ENCODE results near the gene RPL18.
"Not testable (repeated sequence)": the region's sequence is repeated elsewhere in the genome, so short reads cannot be mapped to it uniquely, and the experiment has no call there.

Gene RPL18

GRCh38 chr19:48633148-48634035 lies 14.4 kb upstream of the RPL18 start:
- in situ Hi-C loops (cut with HindIII; ENCODE audit: low pct_ligation_motif_present, low pct_unique_long_range_greater_than_20kb, low sequenced_read_pairs) = no loop called here
- no peak for DNase-seq

DNA sequence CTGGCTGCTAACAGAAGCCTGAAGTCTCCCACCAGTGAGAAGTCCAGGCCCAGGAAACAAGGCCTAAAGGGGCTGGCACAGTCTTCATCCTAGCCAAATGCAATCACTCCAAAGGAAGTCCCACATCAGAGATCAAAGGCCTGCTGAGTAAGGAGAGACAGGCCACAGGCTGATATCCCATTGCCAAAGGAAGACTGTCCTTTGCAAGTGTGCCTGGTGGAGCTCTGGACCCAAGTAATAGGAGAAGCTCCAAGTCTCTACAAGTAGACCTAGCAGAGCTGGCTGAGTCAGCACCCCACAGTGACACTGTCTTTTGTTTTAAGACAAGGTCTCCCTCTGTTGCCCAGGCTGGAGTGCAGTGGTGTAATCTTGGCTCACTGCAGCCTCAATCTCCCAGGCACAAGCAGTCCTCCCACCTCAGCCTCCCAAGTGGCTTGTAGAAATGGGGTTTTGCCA lies 13.7 kb upstream of the RPL18 start:
- no peak for DNase-seq
- in situ Hi-C loops (cut with HindIII; ENCODE audit: low pct_ligation_motif_present, low pct_unique_long_range_greater_than_20kb, low sequenced_read_pairs) = no loop called here

GRCh38 chr19:48632286-48632685 lies 13.3 kb upstream of the RPL18 start:
- DNase-seq; in situ Hi-C loops (cut with HindIII; ENCODE audit: low pct_ligation_motif_present, low pct_unique_long_range_greater_than_20kb, low sequenced_read_pairs): not testable (repeated sequence)

GRCh38 chr19:48631225-48631624 lies 12.2 kb upstream of the RPL18 start:
- in situ Hi-C loops (cut with HindIII; ENCODE audit: low pct_ligation_motif_present, low pct_unique_long_range_greater_than_20kb, low sequenced_read_pairs) = no loop called here
- DNase-seq = no peak

- in situ Hi-C loops (cut with HindIII; ENCODE audit: low pct_ligation_motif_present, low pct_unique_long_range_greater_than_20kb, low sequenced_read_pairs) = no loop called here
These were observed 11.5 kb upstream of the RPL18 start for GRCh38 chr19:48630296-48631063.

DNA sequence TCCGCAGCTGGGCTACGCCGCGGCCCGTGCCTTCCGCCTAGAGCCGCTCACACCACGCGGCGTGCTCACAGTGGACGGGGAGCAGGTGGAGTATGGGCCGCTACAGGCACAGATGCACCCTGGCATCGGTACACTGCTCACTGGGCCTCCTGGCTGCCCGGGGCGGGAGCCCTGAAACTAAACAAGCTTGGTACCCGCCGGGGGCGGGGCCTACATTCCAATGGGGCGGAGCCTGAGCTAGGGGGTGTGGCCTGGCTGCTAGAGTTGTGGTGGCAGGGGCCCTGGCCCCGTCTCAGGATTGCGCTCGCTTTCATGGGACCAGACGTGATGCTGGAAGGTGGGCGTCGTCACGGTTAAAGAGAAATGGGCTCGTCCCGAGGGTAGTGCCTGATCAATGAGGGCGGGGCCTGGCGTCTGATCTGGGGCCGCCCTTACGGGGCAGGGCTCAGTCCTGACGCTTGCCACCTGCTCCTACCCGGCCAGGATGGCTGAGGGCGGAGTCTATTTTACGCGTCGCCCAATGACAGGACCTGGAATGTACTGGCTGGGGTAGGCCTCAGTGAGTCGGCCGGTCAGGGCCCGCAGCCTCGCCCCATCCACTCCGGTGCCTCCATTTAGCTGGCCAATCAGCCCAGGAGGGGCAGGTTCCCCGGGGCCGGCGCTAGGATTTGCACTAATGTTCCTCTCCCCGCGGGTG lies 10.8 kb upstream of the RPL18 start:
- in situ Hi-C loops (cut with HindIII; ENCODE audit: low pct_ligation_motif_present, low pct_unique_long_range_greater_than_20kb, low sequenced_read_pairs) = no loop called here

More at GRCh38 chr19:48630296-48631063, 11.5 kb upstream of the RPL18 start:
- DNase-seq = no peak

DNA sequence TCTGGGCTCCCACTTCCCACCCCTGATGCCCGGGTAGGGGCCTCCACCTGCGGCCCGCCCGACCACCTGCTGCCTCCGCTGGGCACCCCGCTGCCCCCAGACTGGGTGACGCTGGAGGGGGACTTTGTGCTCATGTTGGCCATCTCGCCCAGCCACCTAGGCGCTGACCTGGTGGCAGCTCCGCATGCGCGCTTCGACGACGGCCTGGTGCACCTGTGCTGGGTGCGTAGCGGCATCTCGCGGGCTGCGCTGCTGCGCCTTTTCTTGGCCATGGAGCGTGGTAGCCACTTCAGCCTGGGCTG lies 10.3 kb upstream of the RPL18 start:
- in situ Hi-C loops (cut with HindIII; ENCODE audit: low pct_ligation_motif_present, low pct_unique_long_range_greater_than_20kb, low sequenced_read_pairs) = no loop called here
- DNase-seq = no peak

More for the DNA sequence above, 10.8 kb upstream of the RPL18 start:
- no peak for DNase-seq

- in situ Hi-C loops (cut with HindIII; ENCODE audit: low pct_ligation_motif_present, low pct_unique_long_range_greater_than_20kb, low sequenced_read_pairs) = no loop called here
- DNase-seq = no peak
These were observed 9.7 kb upstream of the RPL18 start for GRCh38 chr19:48628486-48629296.

DNA sequence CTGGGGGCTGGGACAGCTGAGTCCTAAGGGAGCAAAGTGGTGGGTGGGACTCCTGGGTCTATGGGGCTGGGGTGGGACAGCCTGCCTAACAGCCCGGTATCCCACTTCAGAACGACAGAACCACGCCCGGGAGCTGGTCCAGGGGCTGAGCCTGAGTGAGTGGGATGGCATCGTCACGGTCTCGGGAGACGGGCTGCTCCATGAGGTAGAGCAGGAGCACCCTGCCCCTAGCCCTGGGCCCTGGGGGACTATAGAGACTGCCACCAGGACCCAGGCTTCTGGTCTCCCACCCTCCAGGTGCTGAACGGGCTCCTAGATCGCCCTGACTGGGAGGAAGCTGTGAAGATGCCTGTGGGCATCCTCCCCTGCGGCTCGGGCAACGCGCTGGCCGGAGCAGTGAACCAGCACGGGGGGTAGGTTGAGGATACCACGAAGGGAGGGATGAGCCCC lies 8.9 kb upstream of the RPL18 start:
- DNase-seq = no peak
- in situ Hi-C loops (cut with HindIII; ENCODE audit: low pct_ligation_motif_present, low pct_unique_long_range_greater_than_20kb, low sequenced_read_pairs) = no loop called here

GRCh38 chr19:48627201-48627864 lies 8.4 kb upstream of the RPL18 start:
- in situ Hi-C loops (cut with HindIII; ENCODE audit: low pct_ligation_motif_present, low pct_unique_long_range_greater_than_20kb, low sequenced_read_pairs) = no loop called here
- DNase-seq = peak; percentile 28

GRCh38 chr19:48625891-48626327 lies 6.9 kb upstream of the RPL18 start:
- in situ Hi-C loops (cut with HindIII; ENCODE audit: low pct_ligation_motif_present, low pct_unique_long_range_greater_than_20kb, low sequenced_read_pairs) = no loop called here
- no peak for DNase-seq

DNA sequence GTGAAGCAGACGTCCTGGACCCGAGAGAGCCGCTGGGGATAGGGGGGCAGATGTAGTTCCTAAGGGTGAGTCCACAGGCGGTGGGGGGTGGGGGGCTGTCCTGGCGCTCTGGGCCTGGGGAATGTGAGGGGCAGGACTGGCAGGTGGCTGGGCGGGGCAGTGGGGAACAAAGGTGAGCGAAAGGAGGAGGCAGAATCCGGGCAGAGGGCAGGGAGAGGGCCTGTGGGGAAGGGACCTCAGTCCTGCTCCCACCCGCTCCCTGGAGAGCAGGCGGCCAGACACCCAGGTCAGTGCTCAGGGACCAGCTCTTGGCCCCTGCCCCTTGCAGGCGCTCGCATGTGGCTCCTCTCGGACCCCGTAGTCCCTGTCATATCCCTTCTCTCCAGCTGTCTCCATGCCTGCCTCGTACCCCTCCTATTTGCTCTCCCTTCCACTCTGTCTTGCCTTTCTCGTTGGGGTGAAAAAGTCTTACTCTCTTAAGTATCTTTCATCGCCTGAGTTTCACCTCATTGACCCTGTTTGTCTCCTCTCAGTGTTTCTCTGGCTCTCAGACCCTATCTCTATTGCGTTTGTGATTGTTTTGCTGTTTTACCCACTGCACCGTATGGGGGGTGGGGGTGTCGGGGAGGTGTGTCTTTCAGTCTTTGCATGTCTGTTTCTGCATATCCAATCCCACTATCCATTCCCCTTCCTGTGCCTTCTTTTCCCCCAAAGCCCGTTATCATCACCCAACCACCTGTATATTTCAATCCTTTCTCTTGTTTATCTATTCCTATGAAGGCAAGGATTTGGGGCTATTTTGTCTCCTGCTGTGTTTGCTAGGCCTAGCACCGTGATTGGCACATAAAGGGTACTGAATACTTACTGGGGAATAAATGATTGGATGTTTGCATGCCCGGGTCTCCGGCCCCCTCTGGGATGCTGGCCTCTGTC lies 6.1 kb upstream of the RPL18 start:
- in situ Hi-C loops (cut with HindIII; ENCODE audit: low pct_ligation_motif_present, low pct_unique_long_range_greater_than_20kb, low sequenced_read_pairs) = no loop called here
- DNase-seq = no peak

DNA sequence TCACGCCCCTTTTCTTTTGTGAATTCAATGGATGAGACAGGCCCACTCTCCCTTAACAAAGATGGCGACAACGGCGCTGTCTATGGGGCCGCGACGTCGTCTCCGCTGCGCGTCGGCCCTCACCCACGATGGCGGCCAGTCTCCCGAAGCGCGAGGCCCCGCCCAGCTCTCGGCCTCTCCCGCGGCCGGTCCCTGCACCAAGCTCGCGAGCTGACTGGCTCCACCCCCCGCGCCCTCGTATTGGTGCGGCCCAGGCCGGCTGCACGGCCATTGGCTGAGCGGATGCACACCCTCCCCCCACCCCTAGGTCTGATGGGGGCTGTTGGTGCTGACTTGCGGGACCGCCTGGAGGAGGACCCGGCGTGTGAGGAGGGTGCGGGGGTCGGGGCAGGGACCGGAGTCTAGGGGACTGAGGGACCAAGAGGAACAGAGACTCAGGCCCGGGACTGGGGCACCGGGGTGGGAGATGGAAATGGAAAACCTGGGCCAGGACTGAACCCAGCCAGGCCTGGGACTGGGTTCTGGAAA lies 5.2 kb upstream of the RPL18 start:
- in situ Hi-C loops (cut with HindIII; ENCODE audit: low pct_ligation_motif_present, low pct_unique_long_range_greater_than_20kb, low sequenced_read_pairs) = no loop called here
- DNase-seq = peak; percentile 94

DNA sequence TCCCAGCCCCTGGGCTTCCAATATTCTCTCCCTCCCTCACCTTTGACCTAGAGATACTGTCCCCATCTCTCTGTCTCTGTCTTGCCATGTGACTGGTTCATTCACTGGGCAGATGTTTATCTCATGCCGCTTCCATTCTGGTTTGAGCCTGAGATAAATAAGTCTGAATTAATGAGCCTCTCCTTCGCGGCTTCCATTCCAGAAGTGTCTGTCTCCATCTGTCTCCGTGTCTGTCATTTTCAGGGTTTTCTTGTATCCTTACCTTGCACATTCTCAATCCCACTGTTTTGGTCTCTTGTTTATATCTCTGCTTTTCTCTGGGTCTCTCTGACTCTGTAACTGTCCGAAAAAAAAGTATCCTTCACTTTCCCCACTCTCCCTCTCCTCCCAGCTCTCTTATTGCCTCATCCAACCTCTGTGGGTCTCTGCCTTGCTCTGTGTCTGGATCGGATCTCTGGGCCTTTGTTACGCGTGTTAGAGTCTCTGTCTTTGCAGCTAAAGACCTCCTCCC lies 4.6 kb upstream of the RPL18 start:
- in situ Hi-C loops (cut with HindIII; ENCODE audit: low pct_ligation_motif_present, low pct_unique_long_range_greater_than_20kb, low sequenced_read_pairs) = no loop called here
- DNase-seq = no peak

DNA sequence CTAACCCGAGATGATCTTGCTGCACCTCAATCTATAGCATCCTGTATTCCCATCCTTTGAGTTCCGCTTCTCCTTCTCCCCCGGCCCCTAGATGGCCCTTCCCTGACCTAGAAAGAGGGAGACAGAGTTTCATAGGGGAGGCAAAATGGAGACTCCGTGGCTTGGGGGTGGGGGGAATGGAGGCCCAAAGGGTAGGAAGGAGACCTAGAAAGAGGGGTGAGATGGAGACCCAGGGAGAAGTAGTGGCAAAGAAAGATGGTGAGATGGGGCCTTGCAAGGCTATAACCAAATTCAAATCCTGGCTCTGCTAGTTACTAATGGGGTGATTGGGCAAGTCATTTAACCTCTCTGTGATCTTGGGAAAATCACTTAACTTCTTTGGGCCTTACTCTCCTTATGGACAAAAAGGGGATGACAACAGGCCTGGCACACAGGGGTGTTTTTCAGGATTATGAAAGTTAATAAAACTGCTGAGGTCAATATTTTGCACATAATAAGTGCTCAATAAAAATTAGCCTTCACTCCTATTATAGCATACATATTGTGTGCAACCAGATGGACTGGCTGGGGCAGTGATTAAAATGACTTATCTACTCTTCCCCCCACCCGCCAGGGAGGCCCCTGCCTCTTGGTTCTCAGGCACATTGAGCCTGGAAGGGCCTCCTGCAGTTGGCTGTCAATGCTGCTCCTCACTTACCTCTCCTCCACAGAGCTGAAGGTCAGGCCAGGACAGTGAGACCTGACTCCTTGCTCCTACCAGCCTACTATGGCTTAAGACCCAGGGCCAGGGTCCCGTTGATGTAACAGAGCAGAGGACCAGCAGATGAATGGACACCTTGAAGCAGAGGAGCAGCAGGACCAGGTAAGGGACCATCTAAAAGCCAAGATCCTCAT lies 961 bp upstream of the RPL18 start:
- in situ Hi-C loops (cut with HindIII; ENCODE audit: low pct_ligation_motif_present, low pct_unique_long_range_greater_than_20kb, low sequenced_read_pairs) = no loop called here

More for the DNA sequence above, 961 bp upstream of the RPL18 start:
- no peak for DNase-seq

Data from ACHN (cell line).